Naive thymus-derived CD8-positive, alpha-beta T cell (primary cell): Measurements from ENCODE around the gene TRDMT1. TPM values are rescaled to one million over a fixed set of nuclear protein-coding genes. Genes with fewer than 3 reads are reported as not detected.

Experiments
- ATAC-seq, 2 donors: fragments of 150-1000 bp; cut with Tn5 transposase in 1 of 2; sonication (Bioruptor Pico), chemical (Tn5 transposase) in 1 of 2; 1 replicate in 1 of 2; 2 replicates in 1 of 2; pipeline ENCODE4 v1.10.0; 2021; ENCODE audit warnings: mild to moderate bottlenecking in 2 of 2, moderate library complexity in 2 of 2
- POLR2A ChIA-PET: fragments of 350-600 bp; sonication (Branson Sonifier 250); formaldehyde crosslinking; loops from one replicate; lab custom pipeline; 2021; ENCODE audit warnings: antibody characterized with exemption; lab: Charles Lee
- DNase-seq, 10 donors: peaks; one replicate each; pipeline versions ENCODE4 v3.0.0 to v3.0.0-alpha.2; 2020 to 2022
- H3K27ac Mint-ChIP-seq, 10 donors: one replicate each; pipeline ENCODE4 v1.8.0; 2020 to 2022; ENCODE audit warnings: mild to moderate bottlenecking in 10 of 10, mixed read lengths in 10 of 10, moderate library complexity in 4 of 10, inconsistent platforms in 1 of 10
- H3K27me3 Mint-ChIP-seq, 5 donors: one replicate each; pipeline ENCODE4 v1.8.0; 2021 to 2022; ENCODE audit warnings: mixed read lengths in 5 of 5
- H3K36me3 Mint-ChIP-seq, 3 donors: one replicate each; pipeline ENCODE4 v1.8.0; 2020 to 2022; ENCODE audit warnings: mixed read lengths in 3 of 3, mild to moderate bottlenecking in 2 of 3, inconsistent platforms in 1 of 3
- H3K4me1 Mint-ChIP-seq, 4 donors: one replicate each; pipeline ENCODE4 v1.8.0; 2021 to 2022; ENCODE audit warnings: mixed read lengths in 4 of 4
- H3K4me3 Mint-ChIP-seq, 10 donors: one replicate each; pipeline ENCODE4 v1.8.0; 2020 to 2022; ENCODE audit warnings: mild to moderate bottlenecking in 10 of 10, mixed read lengths in 10 of 10, moderate library complexity in 6 of 10, inconsistent platforms in 1 of 10
- H3K9me3 Mint-ChIP-seq, 9 donors: one replicate each; pipeline ENCODE4 v1.8.0; 2020 to 2022; ENCODE audit warnings: mixed read lengths in 9 of 9, mild to moderate bottlenecking in 3 of 9, inconsistent platforms in 1 of 9, moderate library complexity in 1 of 9
- polyA plus RNA-seq, 3 donors: library from polyadenylated mRNA; unstranded; fragments of 300-500 nt; fragmentation: Illumina TruSeq; gene quantifications; one replicate each; pipeline ENCODE4 v1.2.3, GENCODE V29; 2021
- total RNA-seq, 8 experiments: library from RNA in 2 of 8; stranded (reverse) in 2 of 8; gene quantifications; one replicate each; pipeline ENCODE4 v1.2.3 and lab custom pipeline; 2021 to 2026

The TRDMT1 gene
- total and polyA plus RNA-seq, 5 experiments from 2014 or later, result 6.9 to 22.6 (median 10.7) TPM

DNA sequence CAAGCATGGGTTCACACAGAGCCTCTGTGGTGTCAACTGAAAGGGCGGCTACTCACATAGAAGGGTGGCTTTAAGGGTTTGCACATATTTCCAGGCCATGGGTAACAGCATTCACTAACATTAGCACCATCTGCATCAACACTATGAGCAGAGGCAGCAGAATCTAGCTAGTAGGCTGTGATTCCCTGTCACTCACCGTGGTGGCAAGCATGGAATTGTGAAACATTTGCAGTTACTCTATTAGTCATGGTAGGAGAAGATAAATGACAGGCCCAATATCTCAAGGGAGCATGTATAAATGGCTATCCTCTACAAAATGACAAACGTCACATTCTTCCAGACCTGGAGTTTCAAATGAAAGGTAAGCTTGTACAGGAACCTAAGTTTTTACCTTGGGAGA lies 39.7 kb downstream of the TRDMT1 start:
- H3K9me3 Mint-ChIP-seq, result peaks cover 0 to 4% (median 0%) of the 10 kb centered on the region in 9 donors
- no peaks in the 10 kb centered on the region for H3K27me3 Mint-ChIP-seq
- no peak overlapping the region for H3K27ac Mint-ChIP-seq
- DNase-seq, result no peak
- H3K4me3 Mint-ChIP-seq, result no peak overlapping the region
- peaks cover 0 to 14% (median 4%) of the 10 kb centered on the region in 3 donors for H3K36me3 Mint-ChIP-seq
- ATAC-seq, result no peak
- H3K4me1 Mint-ChIP-seq, result peaks cover 0 to 3% (median 0%) of the 10 kb centered on the region in 4 donors
- POLR2A ChIA-PET, result no interaction called here

DNA sequence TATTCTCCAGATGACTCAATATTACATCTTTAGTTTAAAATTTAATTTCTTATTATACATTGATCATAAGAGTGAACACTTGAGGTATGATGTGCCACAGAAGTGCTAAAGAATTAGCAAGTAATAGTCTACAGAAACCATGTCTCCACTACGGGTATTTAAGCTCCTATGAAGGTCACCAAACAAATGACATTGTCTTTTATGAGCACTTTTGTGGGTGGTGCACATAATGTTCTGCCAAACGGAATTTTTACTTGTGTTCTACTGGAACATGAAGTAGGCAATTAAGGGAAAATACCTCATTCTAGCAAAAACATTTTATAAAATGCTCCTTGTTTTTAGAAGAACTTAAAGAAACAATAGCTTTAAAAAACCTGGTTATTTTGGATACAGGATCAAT lies 44.4 kb downstream of the TRDMT1 start:
- H3K36me3 Mint-ChIP-seq, result peaks cover 0 to 33% (median 9%) of the 10 kb centered on the region in 3 donors
- no peak overlapping the region for H3K27ac Mint-ChIP-seq
- no peak for ATAC-seq
- H3K27me3 Mint-ChIP-seq, result no peaks in the 10 kb centered on the region
- POLR2A ChIA-PET, result no interaction called here
- H3K4me3 Mint-ChIP-seq, result no peak overlapping the region
- DNase-seq, result no peak
- H3K4me1 Mint-ChIP-seq, result no peaks in the 10 kb centered on the region
- H3K9me3 Mint-ChIP-seq, result no peaks in the 10 kb centered on the region

DNA sequence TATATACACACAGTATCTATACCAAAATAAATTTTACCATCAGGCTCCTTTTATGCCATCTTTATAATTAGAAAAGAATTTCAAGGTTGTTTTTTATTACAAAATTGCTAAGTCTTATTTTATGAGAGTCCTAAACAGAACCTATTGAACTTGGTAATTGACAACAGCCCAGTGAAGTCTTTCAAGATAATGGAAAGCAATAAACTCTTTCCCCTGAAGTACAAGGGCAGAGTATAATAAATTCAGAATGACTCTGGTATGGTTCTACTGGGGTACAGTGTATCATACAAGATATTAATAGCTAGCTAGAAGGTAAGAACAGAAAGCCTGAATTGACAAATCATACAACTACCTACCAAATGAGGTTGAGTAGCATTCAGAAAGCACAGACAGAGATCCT lies 45.6 kb downstream of the TRDMT1 start:
- Mint-ChIP-seq H3K4me1 (no peaks in the 10 kb centered on the region), H3K27me3 (no peaks in the 10 kb centered on the region), H3K9me3 (no peaks in the 10 kb centered on the region), H3K4me3 (no peak overlapping the region), H3K36me3 (peaks cover 0 to 33% (median 9%) of the 10 kb centered on the region in 3 donors), H3K27ac (no peak overlapping the region)
- DNase-seq (no peak), ATAC-seq (no peak)
- POLR2A ChIA-PET, result interaction anchor here (0.7 kb wide), 1 partner anchor 73 kb away, joined by 3 read pairs; no protein-coding TSS in a partner anchor

DNA sequence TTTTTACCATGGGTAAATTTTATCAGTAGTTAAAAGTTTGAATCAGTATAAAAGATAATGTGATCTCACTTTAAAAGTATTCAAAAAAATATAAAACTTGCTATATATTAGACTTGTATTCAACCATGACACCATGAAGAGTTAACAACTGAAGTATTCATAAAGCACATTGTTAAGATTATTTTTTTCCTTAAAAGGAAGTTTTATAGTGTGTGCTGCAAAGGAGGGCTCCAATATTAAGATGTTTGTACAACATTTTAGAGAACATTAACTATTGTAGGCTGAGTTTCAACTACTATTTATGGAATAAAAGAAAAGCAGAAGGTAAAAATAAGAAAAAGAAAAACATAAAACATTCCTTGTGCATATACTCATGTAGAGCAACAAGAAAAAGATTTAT lies 47.4 kb downstream of the TRDMT1 start:
- Mint-ChIP-seq H3K4me3 (no peak overlapping the region), H3K36me3 (peaks cover 0 to 39% (median 9%) of the 10 kb centered on the region in 3 donors), H3K9me3 (no peaks in the 10 kb centered on the region), H3K4me1 (no peaks in the 10 kb centered on the region), H3K27me3 (no peaks in the 10 kb centered on the region), H3K27ac (no peak overlapping the region)
- POLR2A ChIA-PET, result no interaction called here
- no peak for ATAC-seq
- DNase-seq, result no peak

DNA sequence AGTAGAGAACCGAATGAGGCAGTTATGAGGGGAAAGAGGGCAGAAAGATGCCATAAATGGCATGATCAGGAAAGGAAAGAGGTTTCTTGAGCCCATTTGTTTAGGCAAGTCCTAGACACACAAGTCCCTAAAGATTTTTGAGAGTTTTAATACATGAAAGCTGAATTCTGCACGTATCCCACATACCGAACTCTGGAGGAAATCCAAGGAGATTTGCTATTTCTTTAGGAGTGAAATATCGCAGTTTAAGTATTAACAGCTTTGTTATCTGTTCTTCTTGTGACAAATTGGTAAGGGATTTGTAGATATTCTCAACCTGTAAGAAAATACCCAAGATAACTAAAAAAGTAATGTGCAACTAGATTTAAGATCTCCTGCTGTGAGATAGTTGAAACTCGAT lies 48.2 kb downstream of the TRDMT1 start:
- DNase-seq (no peak), ATAC-seq (no peak)
- Mint-ChIP-seq H3K27me3 (no peaks in the 10 kb centered on the region), H3K27ac (no peak overlapping the region), H3K9me3 (no peaks in the 10 kb centered on the region), H3K4me3 (no peak overlapping the region), H3K36me3 (peaks cover 0 to 35% (median 6%) of the 10 kb centered on the region in 3 donors), H3K4me1 (no peaks in the 10 kb centered on the region)
- POLR2A ChIA-PET, result no interaction called here

DNA sequence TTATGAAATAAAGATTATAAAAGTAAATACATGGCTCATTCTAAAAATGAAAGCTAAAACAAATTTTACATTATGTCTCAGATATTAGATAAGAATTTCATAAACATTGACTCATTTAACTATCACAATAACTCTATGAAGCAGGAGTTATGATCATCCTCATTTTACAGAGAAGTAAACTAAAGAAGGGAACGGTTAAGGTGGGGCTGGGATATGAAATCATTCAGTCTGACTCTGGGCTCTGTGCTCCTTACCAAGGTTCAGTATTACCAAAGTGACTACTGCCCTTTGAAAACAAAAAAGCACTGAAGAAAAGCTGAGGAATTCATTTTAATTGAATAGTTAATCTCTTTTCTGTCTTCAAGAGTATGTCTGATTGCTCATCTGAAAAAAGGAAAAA lies 49.8 kb downstream of the TRDMT1 start:
- no peak overlapping the region for H3K4me3 Mint-ChIP-seq
- no peaks in the 10 kb centered on the region for H3K27me3 Mint-ChIP-seq
- H3K27ac Mint-ChIP-seq, result peak overlapping the region in 1 of 10 donors; percentile 29
- H3K9me3 Mint-ChIP-seq, result no peaks in the 10 kb centered on the region
- H3K4me1 Mint-ChIP-seq, result no peaks in the 10 kb centered on the region
- peaks cover 0 to 35% (median 10%) of the 10 kb centered on the region in 3 donors for H3K36me3 Mint-ChIP-seq
- DNase-seq (no peak), ATAC-seq (no peak)
- POLR2A ChIA-PET, result no interaction called here

DNA sequence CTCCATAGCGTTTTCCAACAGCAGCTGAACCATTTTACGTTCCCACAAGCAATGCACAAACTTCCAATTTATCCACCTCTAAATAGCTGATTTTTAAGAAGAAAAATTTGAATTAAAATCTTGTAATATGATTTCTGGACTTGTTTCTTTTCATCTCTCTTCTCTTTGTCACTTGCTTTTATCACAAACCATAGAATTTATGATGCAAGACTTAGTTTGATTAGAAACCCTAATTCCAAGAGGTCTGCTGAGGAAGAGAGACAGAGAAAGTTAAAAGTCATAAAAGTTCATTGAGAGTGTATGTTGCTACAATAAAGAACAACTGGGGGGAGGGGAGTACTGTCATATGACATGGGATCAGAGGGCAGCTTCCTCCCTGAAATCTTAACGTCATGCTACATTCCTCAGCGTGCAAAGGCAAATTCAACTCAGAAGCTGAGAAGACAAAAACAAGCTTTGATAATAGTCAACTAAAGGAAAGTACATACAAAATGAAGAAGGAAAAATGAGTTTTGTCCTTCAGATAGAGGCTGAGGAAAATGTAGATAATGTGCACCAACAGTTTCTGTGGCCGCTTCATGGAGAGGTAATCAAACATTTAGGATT lies 53.5 kb downstream of the TRDMT1 start:
- POLR2A ChIA-PET, result no interaction called here
- no peak for ATAC-seq
- H3K4me1 Mint-ChIP-seq, result peaks cover 0 to 4% (median under 1%) of the 10 kb centered on the region in 4 donors
- no peak for DNase-seq
- H3K4me3 Mint-ChIP-seq, result no peak overlapping the region
- no peaks in the 10 kb centered on the region for H3K9me3 Mint-ChIP-seq
- no peak overlapping the region for H3K27ac Mint-ChIP-seq
- no peaks in the 10 kb centered on the region for H3K27me3 Mint-ChIP-seq
- H3K36me3 Mint-ChIP-seq, result peaks cover 0 to 22% (median 10%) of the 10 kb centered on the region in 3 donors

DNA sequence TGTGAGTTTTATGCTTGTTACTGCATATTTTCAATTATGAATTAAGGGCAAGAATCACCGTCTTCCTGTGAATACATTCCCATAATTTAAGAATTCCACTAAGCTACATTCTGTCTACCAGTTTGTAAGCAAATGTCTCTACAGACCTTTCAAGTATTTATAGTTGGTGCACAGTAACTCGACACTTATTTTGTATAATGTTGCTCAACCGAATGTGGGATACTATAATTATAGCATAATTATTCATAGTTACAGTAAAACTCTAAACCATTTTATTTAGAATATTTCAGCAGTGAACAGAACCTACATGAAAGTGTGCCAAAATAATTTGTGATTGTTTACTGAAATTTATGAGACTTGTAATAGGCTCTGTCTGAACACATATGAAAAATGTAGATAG lies 54.6 kb downstream of the TRDMT1 start:
- Mint-ChIP-seq H3K27ac (no peak overlapping the region), H3K4me1 (peaks cover 0 to 7% (median 4%) of the 10 kb centered on the region in 4 donors), H3K4me3 (no peak overlapping the region), H3K27me3 (no peaks in the 10 kb centered on the region), H3K36me3 (peaks cover 0 to 14% (median 14%) of the 10 kb centered on the region in 3 donors), H3K9me3 (no peaks in the 10 kb centered on the region)
- DNase-seq (no peak), ATAC-seq (no peak)
- POLR2A ChIA-PET, result no interaction called here

DNA sequence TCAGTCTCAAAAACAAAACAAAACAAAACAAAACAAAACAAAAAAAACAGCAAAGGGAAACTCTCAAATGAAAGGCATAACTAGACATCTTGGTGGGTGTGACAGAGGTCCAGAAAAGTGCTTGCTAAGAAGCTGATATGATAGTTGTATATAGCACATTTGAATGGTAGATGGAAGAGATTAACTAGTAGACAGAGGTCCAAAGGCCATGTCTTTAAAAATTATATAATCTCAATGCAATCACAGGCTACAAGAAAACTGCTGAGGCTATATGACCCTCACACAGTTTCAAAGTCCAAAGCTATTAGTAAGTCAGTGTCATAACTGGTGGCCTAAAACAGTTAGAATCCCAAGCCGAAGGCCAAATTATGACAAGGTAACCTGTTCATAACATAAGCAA lies 56.2 kb downstream of the TRDMT1 start:
- H3K27ac Mint-ChIP-seq, result peak overlapping the region in 1 of 10 donors; percentile 59
- POLR2A ChIA-PET, result no interaction called here
- no peak for DNase-seq
- H3K9me3 Mint-ChIP-seq, result peaks cover 0 to 4% (median 0%) of the 10 kb centered on the region in 9 donors
- H3K4me3 Mint-ChIP-seq, result no peak overlapping the region
- peaks cover 5 to 14% (median 10%) of the 10 kb centered on the region in 4 donors for H3K4me1 Mint-ChIP-seq
- no peak for ATAC-seq
- H3K27me3 Mint-ChIP-seq, result no peaks in the 10 kb centered on the region
- peaks cover 0 to 14% (median 12%) of the 10 kb centered on the region in 3 donors for H3K36me3 Mint-ChIP-seq

DNA sequence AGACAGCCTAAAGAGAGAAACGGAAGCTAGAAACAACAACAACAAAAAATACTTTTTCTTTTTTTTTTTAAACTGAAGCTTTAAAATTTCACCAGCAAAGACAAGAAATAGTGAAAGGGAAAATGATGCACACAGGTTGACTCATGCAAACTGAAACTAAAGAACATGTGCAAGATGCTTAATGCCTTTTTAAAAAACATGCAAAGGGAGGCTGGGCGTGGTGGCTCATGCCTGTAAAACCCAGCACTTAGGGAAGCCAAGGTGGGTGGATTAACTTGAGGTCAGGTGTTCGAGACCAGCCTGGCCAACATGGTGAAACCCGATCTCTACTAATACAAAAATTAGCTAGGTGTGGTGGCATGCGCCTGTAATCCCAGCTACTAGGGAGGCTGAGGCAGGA lies 56.7 kb downstream of the TRDMT1 start:
- Mint-ChIP-seq H3K4me1 (peaks cover 5 to 14% (median 10%) of the 10 kb centered on the region in 4 donors), H3K36me3 (peaks cover 0 to 14% (median 11%) of the 10 kb centered on the region in 3 donors), H3K4me3 (no peak overlapping the region), H3K9me3 (peaks cover 0 to 4% (median 0%) of the 10 kb centered on the region in 9 donors), H3K27ac (peak overlapping the region in 1 of 10 donors; percentile 59), H3K27me3 (no peaks in the 10 kb centered on the region)
- POLR2A ChIA-PET, result no interaction called here
- ATAC-seq (no peak), DNase-seq (no peak)

DNA sequence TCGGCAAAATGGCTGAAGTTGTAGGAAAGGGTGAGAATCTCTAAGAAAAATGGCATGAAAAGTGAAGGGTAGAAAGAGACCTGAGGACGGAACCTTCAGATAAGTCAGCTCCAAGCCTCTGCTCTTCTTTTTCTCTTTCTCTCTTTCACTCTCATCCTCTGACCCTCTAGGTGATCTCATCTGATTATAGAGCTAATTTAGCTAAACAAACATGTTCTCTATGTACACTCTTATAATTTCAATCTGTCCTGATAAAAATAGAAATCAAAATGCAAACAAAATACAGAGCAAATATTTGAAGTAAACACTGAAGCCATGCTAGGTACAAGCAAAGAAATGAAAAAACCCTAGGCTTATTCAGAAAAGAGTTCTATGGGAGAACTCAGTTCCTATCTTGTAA lies 57.4 kb downstream of the TRDMT1 start:
- ATAC-seq, result no peak
- Mint-ChIP-seq H3K4me1 (peaks cover 5 to 14% (median 10%) of the 10 kb centered on the region in 4 donors), H3K4me3 (no peak overlapping the region), H3K9me3 (peaks cover 0 to 4% (median 0%) of the 10 kb centered on the region in 9 donors), H3K36me3 (peaks cover 0 to 14% (median 8%) of the 10 kb centered on the region in 3 donors), H3K27ac (peak overlapping the region in 3 of 10 donors; percentile 8 to 18 (median 16)), H3K27me3 (no peaks in the 10 kb centered on the region)
- POLR2A ChIA-PET, result no interaction called here
- DNase-seq, result no peak

DNA sequence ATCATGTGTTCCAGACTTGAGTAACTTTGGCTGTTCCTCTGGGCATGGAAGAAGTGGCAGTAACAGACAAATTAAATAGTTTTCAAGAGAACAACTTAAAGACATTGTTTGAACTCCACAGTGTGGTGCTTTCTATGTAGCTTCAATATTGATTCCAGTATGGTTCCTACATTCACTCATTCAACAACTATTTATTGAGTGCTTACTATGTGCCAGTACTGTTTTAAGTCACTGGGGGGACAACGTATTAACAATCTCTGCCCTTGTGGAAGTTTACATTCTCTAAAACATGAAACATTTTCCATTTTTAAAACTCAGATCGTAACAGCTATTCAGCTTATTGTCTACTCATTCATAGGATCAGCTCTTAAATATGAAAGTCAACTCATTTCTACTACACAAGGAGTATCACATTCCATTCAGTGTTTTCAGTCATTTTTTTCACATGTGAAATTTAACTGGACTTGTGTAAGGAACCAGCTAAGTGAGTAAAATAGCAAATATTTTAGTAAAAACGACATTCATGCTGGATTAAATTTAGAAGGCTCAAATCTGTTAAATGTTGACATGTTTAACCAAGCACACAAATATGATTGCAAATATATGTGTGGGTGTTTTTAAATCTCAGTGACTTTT lies 58.3 kb downstream of the TRDMT1 start:
- Mint-ChIP-seq H3K36me3 (peaks cover 0 to 14% (median 8%) of the 10 kb centered on the region in 3 donors), H3K4me1 (peaks cover 5 to 14% (median 10%) of the 10 kb centered on the region in 4 donors), H3K27me3 (no peaks in the 10 kb centered on the region), H3K27ac (peak overlapping the region in 2 of 10 donors; percentile 14 to 27), H3K9me3 (peaks cover 0 to 4% (median 0%) of the 10 kb centered on the region in 9 donors), H3K4me3 (no peak overlapping the region)
- DNase-seq, result no peak
- POLR2A ChIA-PET, result interaction anchor here (0.6 to 1.0 kb wide), 2 partner anchors 35 to 86 kb away, joined by 3 read pairs; no protein-coding TSS in a partner anchor
- no peak for ATAC-seq
